Activated T-cell treated with anti-CD3 and anti-CD28 coated beads for 48 hours (primary cell): Measurements from ENCODE around the gene ALDH1A3.

Experiments
- DNase-seq: peaks from one replicate; pipeline ENCODE4 v3.0.0-alpha.2; 2020; ENCODE audit warnings: low read depth

Gene ALDH1A3

DNA sequence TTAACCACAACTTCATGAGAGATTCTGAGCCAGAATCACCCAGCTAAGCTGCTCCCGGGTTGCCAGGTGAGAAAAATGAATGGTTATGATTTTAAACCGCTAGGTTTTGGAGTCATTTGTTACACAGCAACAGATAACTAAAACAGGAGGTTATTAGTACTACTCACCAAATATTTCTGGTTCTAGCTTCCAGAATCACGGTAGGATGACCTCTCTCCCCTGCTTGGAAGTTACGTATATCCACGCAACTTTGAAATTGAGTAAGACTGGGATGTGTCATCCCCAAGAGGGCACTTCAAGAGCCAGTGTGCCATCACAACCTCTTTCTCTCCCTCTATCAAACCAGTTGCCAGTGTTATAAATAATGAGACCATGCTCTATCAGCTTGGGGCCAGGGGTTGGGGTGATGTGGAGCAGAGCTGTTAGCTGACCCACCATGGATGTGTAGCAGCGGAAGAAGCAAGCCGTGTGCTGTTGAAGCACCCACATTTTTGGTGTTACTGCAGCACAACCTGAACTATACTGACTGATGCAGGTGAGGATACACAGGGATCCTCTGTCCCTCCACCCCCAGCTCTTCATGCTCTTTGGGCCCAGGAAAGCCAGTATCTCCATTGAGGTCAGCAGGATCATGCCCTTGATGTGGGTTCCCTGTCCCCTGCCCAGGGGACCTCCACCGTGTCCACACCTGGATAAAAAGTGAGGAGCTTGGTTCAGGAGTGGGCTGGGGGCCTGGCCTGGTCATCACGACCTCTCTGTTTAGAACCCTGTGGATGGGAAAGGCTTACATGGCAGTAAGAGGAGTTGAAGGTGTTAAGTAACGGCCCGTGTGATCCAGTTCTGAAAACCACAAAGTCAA, 19.4 kb upstream of the ALDH1A3 start:
- DNase-seq = no peak

DNA sequence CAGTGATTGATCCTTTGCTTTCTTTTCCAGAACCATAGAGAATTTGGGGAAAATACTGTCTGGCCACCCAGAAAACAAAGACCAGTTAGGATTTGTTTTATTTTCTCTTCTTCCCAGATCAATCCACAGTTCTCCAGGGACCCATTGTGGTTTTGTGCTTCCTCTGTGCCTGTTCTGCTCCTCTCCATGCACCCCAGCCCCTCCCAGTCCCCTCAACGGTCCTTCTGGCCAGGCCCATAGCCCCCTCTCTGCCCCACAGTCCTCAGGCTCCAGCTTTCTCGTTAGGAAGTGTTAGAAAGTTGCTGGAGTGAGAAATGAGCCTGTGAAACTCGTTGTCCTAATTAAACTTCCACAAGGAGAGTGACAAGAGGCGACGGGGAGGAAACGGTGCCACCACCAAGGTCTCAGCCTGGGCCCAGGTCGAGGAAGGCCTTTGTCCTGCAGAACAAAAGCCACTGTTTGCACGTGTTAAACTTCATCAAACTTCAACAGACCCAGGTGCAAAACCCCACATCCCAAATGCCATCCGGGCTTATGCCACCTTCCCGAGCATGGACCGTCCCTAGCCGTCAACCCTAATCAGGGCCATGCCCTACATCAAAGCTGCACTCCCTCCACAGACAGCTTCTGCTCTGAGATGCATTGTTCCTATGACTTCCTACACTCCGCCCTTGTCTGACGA, 18.7 kb upstream of the ALDH1A3 start:
- no peak for DNase-seq

DNA sequence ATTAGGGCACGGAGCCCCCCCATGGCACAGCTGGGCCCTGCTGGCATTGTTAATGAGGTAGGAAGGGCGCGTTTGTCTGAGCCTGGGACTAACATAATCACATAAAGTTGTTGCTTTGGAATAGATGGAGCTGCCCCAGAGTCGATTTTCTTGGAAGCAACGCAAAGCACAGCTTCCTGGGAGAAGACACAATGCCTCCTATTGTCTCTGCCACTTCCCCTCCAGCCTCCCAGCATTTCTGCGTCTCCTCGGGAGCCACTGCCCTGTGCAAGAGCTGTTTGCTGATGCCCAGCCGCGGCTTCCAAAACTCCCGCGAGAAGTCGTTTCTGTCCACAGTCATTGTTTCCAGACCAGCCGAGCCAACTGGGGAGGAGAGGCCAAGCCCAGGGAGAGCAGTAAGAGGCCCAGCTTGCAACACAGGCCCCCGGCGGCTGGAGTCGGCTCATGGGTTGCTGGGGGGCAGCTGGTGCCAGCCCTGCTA, 18.1 kb upstream of the ALDH1A3 start:
- no peak for DNase-seq

DNA sequence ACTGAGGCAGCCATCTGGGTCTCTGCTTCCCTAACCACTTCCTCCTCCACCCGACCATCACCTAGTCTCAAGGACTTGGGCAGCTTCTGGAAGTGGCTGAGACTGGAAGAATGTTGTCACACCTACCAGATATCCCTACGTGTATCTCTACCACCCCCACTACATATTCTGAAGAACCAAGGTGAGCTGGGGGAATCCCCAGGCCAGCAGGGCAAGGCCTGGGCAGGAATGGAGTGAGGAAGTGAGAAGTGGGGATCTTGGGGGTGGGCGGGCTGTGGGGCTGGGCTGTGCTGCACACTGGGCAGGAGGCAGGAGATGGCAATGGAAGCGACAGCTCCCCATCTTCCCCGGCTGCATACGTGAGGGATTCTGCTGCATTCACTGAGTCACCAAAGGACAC, 17.5 kb upstream of the ALDH1A3 start:
- DNase-seq = no peak

DNA sequence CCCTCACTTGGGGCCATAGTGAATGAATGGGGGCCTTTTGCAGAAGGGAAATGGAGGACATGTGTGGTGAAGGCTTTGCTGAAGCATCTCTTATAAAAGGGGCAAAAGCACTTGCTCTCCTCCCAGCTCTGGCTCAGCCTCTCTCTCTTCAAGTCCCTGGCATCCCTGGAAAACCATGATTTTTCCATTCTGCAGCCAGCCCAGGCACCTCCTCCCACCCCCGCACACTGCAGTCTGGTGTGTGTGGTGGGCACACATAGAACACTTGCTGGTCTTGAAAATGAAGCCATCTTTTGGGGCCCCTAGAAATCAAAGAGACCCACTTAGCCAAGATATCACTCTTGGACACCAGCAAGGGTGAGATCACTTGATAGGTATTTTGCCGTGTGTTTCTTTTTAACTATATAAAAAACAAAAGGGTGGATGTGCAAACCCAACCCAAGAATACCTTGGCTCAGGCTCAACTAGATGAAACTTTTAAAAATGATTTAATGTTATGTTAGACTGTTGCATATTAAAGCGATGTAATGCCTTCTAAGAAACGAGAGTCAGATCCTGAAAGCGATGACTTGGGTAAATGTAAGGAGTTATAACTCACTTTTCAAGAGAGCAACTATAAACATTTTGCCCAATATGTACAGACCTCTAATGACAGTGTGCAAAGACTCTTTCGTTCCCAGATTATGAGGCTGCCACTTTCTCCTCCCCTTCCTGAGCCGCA, 16.4 kb upstream of the ALDH1A3 start:
- no peak for DNase-seq

DNA sequence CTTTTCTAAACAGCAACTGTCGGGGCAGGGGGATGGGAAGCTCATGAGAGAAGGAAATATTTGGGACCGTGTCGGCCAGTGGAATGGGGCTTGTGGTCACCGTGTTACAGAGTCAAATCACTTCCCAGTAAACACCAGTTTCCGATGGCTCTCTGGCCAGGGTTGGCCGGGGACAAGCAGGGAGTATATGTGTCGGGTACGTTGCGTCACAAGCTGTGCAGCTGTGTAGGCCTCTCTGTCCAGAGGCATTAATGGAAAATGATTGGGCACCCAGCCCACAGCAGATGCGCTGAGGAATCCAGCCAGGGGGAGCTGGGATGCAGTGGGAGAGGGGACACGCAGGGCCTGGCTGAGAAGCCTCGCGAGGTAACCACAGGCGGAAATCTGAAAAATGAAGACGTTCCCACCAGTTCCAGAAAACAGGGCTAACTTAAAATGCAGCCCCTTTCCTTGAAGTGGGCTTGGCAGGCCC, 15.8 kb upstream of the ALDH1A3 start:
- no peak for DNase-seq

DNA sequence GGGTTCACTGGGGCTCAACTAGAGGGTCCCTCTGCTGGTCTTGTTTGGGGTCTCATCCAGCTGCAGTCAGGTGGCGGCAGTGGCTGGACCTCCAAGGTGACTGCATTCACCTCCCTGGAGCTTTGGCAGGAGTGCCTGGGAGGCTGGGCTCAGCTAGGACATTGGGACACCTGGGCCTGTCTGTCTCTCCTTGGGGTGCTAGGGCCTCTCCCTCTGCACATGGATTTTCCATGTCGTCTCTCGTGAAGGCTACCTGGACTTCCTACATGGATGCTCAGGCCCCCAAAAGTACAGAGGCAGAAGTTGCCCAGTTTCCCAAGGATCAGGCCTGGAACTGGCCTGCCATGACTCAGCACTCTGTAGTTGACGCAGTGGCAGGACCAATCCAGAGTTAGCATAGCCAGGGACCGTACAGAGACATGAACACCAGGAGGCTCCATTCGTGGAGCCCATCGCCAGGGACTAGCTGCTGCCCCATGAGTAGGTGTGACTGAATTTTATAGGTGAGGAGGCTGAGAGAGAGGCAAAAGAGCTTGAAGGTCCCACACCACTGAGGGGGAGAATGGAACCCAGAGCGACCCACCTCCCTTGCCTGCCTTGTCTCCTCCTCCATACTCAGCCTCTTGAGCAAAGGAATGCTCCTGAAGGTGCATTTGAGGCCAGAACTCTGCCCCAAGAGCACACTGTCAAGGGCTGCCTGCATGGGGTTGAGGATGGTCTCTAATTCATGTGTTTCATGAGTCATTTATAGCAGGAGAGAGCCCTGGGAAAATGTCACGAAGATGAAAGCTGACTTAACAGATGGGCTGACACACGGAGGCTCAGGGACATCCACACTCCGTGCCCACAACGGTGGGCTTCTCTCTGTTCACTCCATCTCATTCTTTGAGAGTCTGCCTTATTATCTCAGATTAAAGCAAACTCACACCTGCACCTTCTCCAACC, 13.0 kb upstream of the ALDH1A3 start:
- no peak for DNase-seq

DNA sequence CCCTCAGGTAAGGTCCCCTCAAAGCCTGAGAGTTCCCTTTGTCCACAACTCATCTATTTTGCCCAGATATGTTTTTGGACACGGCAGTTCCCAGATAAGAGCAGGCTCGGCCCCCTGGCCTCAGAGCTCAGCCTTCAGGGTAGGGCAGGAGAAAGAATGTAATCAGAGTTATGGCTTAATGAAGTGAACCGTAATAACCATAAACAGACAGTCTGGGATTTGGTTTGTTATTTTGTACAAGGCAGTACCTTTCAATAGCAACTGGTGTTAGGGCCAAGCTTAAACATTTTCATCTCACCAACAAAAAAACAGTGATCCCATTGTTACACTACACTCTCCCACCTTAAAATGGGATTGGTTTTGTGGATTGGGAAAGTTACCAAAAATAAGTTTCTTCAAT, 12.2 kb upstream of the ALDH1A3 start:
- DNase-seq = no peak

DNA sequence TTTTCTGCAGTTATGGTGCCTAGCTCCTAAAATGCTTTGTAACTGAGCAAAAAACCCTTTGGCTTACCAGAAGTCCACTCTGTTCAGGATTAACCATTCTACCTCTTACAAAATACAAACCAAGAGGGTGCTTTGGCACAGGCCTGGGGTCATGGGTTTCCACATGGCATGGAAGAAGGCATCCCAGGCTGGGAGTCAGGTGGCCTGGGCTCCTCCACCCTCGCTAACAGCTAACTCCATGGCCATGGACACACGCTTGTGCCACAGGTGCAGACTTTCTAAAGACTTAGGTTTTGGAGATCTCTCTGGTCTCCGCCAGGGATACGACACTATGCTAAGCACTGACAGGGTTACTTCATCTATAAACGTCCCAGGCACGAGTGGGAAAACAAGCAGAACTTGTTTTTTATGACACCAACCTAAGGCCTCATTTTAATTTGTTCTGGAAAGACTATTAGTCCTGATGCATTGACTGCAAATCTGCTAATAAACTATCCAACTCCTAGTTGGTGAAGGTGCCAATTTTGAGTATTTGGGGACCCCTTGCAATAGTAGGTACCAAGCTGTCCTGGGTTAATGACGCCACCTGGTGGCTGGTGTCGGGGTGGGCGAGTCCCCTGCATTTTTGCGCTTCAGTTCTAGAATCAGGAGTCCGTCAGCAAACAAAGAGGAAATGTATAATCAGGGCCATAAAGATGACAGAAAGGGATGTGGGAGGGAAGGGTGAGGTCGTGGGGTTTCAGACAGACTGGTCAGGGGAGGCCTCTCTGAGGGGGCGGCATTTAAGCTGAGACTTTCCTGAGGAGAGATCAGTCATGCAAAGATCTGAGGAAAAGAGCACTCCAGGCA, 10.3 kb upstream of the ALDH1A3 start:
- no peak for DNase-seq

DNA sequence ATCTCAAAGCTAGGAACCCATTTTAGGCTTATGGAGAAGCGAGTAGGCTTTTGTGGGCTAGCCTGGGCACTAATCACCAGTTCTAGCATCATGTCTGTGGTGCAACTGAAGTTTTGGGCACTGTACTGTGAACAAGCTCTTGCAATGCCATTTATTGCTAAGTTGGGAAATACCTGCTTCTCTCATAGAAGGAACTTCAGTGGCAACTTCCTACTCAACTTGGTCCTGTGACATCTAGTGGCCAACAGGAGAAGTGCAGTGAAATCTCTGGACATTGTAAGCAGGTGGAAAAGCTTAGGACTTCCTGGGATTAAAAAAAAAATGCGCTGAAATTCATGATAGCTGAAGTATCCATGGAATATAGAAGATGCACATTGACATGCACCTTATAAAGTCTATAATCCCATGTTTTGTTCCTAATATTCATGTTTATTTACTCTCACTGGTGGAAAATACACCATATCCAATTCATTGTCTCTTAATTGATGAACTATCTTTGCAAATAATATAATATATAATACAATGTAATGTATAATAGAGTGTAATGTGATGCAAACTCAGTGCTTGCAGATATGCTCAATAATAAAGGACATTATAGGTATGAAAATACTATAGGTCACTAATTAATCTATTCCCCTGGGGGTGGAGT, 6.5 kb upstream of the ALDH1A3 start:
- DNase-seq = no peak

DNA sequence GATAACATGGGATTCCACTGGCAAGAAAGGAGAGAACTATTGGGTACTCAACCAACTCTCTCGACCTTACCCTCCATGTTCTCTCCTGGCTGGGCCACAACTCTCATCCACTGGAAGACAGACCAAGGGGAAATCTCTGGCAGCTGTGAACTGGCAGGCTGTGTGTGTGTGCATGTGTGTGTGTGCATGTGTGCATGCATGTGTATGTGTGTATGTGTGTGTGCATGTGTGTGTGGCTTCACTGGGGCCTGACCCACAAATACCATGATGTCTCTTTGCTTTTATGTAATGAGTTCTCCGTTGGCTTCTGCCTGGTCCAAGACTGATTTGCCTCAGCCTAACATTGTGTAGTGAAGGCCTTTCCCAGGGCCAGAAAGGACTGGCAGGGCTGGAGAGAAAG, 4.1 kb upstream of the ALDH1A3 start:
- no peak for DNase-seq

DNA sequence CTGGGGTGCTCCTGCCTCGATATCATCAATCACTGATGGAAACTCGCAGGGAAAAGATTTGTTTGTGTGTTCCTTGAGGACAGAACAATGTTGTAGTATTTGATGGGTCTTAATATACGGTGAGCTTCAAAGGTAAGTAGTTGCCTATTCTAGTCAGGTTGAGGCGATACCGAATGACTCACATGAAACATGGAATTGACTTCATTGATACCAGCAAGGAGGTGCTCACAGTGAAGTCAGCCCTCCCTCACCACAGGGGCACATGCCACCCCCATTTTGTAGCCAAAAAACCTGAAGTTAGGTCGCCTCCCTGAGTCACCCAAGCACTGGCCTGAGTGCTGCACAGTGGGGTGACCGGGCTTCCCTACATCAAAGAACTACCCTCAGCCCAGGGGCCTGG, 3.7 kb upstream of the ALDH1A3 start:
- no peak for DNase-seq

DNA sequence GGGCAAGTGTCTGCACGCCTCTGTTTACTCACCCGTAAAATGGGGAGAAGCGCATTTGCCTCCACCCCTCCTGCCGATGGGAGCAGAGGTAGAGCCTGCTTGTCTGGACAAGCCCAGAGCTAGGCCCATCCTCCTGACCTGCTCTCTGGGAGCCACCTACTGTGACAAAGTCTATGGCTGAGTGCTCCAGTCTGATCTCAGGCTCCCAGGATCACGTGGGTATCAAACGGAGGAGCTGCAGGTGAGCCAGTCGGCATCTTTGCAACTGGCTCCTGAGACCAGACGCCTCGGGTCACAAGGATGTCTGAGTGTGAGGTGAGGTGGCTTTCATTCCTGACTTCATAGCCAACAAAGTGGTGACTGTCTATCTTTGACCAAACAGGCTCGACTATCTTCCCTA, 2.1 kb upstream of the ALDH1A3 start:
- no peak for DNase-seq

DNA sequence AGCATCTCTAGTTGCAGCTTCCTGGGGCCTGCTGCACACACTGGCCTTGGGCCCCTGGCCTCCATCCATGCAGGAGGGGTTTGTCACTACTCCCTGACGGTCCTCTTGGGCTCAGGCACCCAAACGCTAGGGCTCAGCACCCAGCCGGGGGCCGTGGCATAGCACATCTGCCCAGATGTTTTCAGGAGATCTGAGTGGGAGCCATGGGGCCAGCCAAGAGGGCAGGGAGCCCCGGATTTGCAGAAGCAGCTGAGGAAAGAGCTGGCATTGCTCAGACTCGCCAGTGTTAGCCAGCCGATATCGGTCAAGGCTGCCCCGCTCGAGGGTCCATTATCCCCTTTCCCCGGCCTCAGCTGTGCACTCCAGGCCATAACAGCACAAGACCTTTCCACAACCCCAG, 1.5 kb upstream of the ALDH1A3 start:
- no peak for DNase-seq

DNA sequence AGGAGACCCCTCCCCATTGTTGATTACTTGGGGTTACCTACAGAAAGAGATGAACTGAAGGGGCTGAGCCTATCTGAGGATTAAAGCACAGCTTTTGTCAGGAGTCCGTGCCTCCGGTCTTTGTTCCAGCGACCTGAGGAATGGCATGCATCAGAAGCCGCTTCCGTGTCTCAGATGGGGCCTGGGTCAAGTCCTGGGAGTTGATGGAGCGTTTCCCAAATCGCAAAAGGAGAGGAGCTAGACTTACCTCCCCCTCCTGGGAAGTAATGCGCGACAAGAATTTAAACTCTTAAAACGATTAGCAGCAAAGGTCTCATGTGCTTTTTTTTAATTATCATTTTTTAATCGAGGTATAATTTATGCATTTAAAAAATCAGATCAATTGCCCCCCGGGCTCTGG, 983 bp upstream of the ALDH1A3 start:
- no peak for DNase-seq

DNA sequence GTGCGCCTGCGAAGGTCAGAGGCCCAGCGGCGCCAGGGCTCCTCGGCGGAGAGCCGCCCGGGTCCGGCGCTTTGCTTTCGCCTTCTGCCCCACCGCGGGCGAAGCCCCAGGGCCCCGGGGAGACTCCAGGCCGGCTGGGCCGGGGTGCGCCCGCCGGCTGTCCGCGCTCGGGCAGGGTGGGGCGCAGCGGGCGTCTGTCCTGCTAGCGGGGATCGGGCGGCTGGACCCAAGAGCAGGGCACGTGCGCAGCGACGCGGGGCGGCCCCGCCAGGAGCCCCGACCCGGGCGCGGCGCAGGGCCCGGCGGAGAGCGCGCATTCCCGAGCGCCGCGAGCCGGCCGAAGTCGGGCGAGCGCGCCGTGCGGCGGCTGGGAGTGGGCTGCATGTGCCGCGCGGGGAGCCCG, 569 bp upstream of the ALDH1A3 start:
- no peak for DNase-seq

DNA sequence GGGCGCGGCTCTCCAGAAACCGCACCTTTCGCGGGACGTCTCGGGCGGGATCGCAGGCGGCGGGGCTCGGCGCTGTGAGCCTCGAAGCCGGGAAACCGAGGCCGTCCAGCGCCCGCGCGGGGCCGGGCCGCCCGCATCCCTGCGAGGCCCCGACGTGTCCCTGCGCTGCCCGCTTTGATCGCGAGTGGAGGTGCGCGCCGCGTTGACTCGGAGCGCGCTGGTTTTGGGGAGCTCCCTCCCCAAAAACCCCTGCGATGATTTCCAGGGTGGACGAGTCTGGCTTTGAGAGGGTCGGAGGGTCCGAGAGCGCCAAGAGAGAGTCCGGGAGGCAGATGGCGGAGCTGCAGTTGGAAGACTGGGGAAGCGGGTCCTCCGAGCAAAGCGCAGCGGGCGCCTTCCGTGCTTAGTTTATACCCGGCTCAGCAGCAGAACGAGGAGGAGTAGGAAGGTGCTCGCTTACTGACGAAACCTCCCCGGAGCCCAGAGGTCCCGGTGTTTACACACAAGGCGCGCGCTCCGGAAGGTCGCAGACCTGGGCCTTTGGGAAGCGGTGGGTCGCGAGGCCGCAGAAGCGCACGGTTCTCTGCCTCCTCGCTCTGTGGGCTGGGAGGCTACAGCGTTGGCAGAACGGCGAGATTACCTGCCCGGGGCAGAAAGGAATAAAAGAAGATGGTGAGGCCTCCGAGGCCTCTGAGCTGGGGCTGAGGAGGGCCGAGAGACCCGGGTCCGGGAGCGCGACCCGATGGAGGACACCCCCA, 687 bp downstream of the ALDH1A3 start:
- DNase-seq = no peak

DNA sequence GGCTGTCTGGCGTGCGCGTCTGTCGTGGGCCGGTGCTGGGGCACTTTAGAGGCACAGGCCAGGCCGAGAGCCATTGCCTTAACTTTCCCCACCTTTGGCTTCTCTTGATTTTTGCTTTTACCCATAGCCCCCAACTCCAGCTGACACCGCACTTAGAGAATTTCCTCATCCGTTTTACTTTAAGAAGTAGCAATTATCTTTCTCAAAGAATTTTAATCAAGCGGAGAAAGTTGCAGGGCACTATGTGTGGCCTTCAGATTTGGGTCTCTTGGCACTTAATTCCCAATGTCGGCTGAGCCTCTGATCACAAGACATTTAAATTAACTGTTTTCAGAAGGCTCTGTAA, 1.2 kb downstream of the ALDH1A3 start:
- no peak for DNase-seq

DNA sequence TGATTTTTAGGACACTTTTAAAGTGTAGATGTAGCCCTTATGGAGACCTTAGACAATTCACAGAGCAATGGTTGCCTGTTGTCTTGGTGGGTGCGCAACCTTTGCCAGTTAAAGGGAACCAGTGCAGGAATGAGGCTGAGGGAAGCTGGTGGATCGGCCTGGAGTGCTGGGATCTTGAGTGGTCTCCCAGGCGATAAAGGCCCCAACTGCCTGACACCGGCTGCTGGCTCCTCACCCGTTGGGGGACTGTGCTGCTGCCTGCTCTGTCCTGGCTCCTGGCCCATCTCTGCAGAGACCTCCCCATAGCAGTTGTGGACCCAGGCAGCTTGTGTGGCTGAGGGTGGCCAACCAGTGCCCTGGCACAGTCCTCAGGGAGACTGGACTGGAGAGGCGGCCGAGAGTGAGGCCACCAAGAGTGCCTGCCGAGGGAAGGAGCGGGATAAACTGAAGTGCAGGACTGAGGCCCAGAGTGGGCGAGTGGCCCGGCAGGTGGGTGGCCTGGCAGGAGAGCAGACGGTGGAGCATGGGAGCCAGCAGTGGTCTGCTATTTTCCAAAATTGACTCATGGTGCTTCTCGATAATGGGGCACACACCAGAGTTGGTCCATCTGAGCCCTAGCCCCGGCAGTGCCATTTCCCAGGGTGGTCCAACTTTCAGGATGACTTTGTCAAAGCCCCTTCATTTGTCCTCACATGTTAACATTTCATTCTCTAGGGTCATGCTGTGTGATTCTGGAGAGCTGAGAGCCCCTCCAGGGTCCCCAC, 2.1 kb downstream of the ALDH1A3 start:
- DNase-seq = no peak
